Testis (tissue), 2 donors: ENCODE results near the gene LNX2.

Source experiments
- CTCF ChIP-seq, 3 experiments: fragments of 450-650 bp in 2 of 3; fragments of 200-600 bp in 1 of 3; sonication (generic) in 1 of 3; IDR thresholded peaks; one replicate each; pipeline ENCODE4 v1.5.1; 2016 to 2019; ENCODE audit warnings: antibody characterized with exemption in 3 of 3, mild to moderate bottlenecking in 2 of 3, moderate library complexity in 1 of 3
- POLR2A ChIP-seq: fragments of 450-650 bp; IDR thresholded peaks from one replicate; pipeline ENCODE4 v1.6.1; 2017; ENCODE audit warnings: antibody characterized with exemption, mild to moderate bottlenecking, moderate library complexity

- no peak for TF ChIP-seq CTCF (IDR thresholded peaks at IDR 0.05)
- TF ChIP-seq POLR2A: no peak
These were observed 13.9 kb upstream of the LNX2 start for GRCh38 chr13:27634231-27634630.
